DND-41 (cell line): ENCODE results near the gene RAD51B.

Experiments used
- EZH2 ChIP-seq: IDR thresholded peaks from 3 replicates; pipeline ENCODE4 v1.6.1; 2012; ENCODE audit warnings: borderline replicate concordance, low read depth, mild to moderate bottlenecking, moderate library complexity, low read length, inconsistent platforms; ENCODE audit not compliant: severe bottlenecking
- TF ChIP-seq, protein P1 (sequence below): IDR thresholded peaks from 2 replicates; pipeline ENCODE4 v1.5.1; 2012; ENCODE audit warnings: borderline replicate concordance, low read length, moderate library complexity, mild to moderate bottlenecking; ENCODE audit not compliant: poor library complexity, severe bottlenecking; ENCODE audit errors: extremely low read depth

GRCh38 chr14:68473794-68474193 is 654.2 kb downstream of the RAD51B start:
- TF ChIP-seq, protein P1, sequence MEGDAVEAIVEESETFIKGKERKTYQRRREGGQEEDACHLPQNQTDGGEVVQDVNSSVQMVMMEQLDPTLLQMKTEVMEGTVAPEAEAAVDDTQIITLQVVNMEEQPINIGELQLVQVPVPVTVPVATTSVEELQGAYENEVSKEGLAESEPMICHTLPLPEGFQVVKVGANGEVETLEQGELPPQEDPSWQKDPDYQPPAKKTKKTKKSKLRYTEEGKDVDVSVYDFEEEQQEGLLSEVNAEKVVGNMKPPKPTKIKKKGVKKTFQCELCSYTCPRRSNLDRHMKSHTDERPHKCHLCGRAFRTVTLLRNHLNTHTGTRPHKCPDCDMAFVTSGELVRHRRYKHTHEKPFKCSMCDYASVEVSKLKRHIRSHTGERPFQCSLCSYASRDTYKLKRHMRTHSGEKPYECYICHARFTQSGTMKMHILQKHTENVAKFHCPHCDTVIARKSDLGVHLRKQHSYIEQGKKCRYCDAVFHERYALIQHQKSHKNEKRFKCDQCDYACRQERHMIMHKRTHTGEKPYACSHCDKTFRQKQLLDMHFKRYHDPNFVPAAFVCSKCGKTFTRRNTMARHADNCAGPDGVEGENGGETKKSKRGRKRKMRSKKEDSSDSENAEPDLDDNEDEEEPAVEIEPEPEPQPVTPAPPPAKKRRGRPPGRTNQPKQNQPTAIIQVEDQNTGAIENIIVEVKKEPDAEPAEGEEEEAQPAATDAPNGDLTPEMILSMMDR: no peak
- no peak for TF ChIP-seq EZH2
